A549 (cell line): ENCODE measurements around the gene PITX1.

Experiments
- CTCF ChIP-seq: fragments of >200 bp; sonication (Bioruptor Twin); formaldehyde crosslinking; IDR thresholded peaks from 3 replicates; pipeline ENCODE4 v1.5.1; 2016
- EP300 ChIP-seq, 2 experiments: fragments of >200 bp; sonication (Bioruptor Twin); formaldehyde crosslinking; IDR thresholded peaks; 2 replicates in 1 of 2; 3 replicates in 1 of 2; pipeline ENCODE4 v1.6.1; 2016 to 2017
- ESRRA ChIP-seq: fragments of 150-350 bp; IDR thresholded peaks from 2 replicates; pipeline ENCODE4 v1.6.1; 2014; ENCODE audit warnings: mild to moderate bottlenecking, low read length, borderline replicate concordance
- RARB ChIP-seq: fragments of 250-450 bp; sonication (Bioruptor Pico); IDR thresholded peaks from 2 replicates; pipeline ENCODE4 v1.8.0; 2021; ENCODE audit warnings: mild to moderate bottlenecking, moderate library complexity
- TF ChIP-seq, protein P1 (sequence below): fragments of 200-600 bp; sonication (generic); IDR thresholded peaks from 2 replicates; pipeline ENCODE4 v1.6.1; 2016; ENCODE audit warnings: antibody characterized with exemption, mild to moderate bottlenecking, moderate library complexity
- TF ChIP-seq, protein P2 (sequence below): fragments of 450-650 bp; IDR thresholded peaks from 2 replicates; pipeline ENCODE4 v1.6.1; 2014; ENCODE audit warnings: antibody characterized with exemption

- TF ChIP-seq, protein P1, sequence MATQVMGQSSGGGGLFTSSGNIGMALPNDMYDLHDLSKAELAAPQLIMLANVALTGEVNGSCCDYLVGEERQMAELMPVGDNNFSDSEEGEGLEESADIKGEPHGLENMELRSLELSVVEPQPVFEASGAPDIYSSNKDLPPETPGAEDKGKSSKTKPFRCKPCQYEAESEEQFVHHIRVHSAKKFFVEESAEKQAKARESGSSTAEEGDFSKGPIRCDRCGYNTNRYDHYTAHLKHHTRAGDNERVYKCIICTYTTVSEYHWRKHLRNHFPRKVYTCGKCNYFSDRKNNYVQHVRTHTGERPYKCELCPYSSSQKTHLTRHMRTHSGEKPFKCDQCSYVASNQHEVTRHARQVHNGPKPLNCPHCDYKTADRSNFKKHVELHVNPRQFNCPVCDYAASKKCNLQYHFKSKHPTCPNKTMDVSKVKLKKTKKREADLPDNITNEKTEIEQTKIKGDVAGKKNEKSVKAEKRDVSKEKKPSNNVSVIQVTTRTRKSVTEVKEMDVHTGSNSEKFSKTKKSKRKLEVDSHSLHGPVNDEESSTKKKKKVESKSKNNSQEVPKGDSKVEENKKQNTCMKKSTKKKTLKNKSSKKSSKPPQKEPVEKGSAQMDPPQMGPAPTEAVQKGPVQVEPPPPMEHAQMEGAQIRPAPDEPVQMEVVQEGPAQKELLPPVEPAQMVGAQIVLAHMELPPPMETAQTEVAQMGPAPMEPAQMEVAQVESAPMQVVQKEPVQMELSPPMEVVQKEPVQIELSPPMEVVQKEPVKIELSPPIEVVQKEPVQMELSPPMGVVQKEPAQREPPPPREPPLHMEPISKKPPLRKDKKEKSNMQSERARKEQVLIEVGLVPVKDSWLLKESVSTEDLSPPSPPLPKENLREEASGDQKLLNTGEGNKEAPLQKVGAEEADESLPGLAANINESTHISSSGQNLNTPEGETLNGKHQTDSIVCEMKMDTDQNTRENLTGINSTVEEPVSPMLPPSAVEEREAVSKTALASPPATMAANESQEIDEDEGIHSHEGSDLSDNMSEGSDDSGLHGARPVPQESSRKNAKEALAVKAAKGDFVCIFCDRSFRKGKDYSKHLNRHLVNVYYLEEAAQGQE: no peak
- TF ChIP-seq, protein P2, sequence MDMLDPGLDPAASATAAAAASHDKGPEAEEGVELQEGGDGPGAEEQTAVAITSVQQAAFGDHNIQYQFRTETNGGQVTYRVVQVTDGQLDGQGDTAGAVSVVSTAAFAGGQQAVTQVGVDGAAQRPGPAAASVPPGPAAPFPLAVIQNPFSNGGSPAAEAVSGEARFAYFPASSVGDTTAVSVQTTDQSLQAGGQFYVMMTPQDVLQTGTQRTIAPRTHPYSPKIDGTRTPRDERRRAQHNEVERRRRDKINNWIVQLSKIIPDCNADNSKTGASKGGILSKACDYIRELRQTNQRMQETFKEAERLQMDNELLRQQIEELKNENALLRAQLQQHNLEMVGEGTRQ: no peak
- TF ChIP-seq CTCF (no peak), ESRRA (no peak), EP300 (IDR thresholded peaks at IDR 0.05) (no peak), RARB (CRISPR knock-in tag) (no peak)
These were observed 2.4 kb upstream of the PITX1 start for GRCh38 chr5:135036405-135036804.
